ENCODE results near the gene OSBPL10.

The OSBPL10 gene

GRCh38 chr3:31971607-31972006 is 9.5 kb downstream of the OSBPL10 start:
- DNase-seq (ENCODE audit: extremely low read depth, low read depth) = no peak

GRCh38 chr3:31968927-31969418 is 12.1 kb downstream of the OSBPL10 start:
- no peak for TF ChIP-seq CTCF (IDR thresholded peaks at IDR 0.05; ENCODE audit: low read depth, low read length, missing control alignments)
- peak; percentile 89 for DNase-seq (ENCODE audit: extremely low read depth, low read depth)
- no peak overlapping the region for H3K4me3 ChIP-seq (replicated peaks; ENCODE audit: low read depth, low read length)

More at GRCh38 chr3:31971607-31972006, 9.5 kb downstream of the OSBPL10 start:
- TF ChIP-seq CTCF (IDR thresholded peaks at IDR 0.05; ENCODE audit: low read depth, low read length, missing control alignments) = no peak
- no peak overlapping the region for H3K4me3 ChIP-seq (replicated peaks; ENCODE audit: low read depth, low read length)

GRCh38 chr3:31968369-31968926 is 12.6 kb downstream of the OSBPL10 start:
- DNase-seq (ENCODE audit: extremely low read depth, low read depth) = peak; percentile 39
- TF ChIP-seq CTCF (IDR thresholded peaks at IDR 0.05; ENCODE audit: low read depth, low read length, missing control alignments) = no peak
- H3K4me3 ChIP-seq (replicated peaks; ENCODE audit: low read depth, low read length) = no peak overlapping the region

- DNase-seq (ENCODE audit: extremely low read depth, low read depth) = no peak
- no peak for TF ChIP-seq CTCF (IDR thresholded peaks at IDR 0.05; ENCODE audit: low read depth, low read length, missing control alignments)
- H3K4me3 ChIP-seq (replicated peaks; ENCODE audit: low read depth, low read length) = no peak overlapping the region
Measured at GRCh38 chr3:31967592-31967991, 13.5 kb downstream of the OSBPL10 start.

- no peak for TF ChIP-seq CTCF (IDR thresholded peaks at IDR 0.05; ENCODE audit: low read depth, low read length, missing control alignments)
- DNase-seq (ENCODE audit: extremely low read depth, low read depth) = no peak
- H3K4me3 ChIP-seq (replicated peaks; ENCODE audit: low read depth, low read length) = no peak overlapping the region
Measured at GRCh38 chr3:31966978-31967591, 14.0 kb downstream of the OSBPL10 start.

GRCh38 chr3:31962801-31963205 is 18.3 kb downstream of the OSBPL10 start:
- no peak for DNase-seq (ENCODE audit: extremely low read depth, low read depth)
- no peak overlapping the region for H3K4me3 ChIP-seq (replicated peaks; ENCODE audit: low read depth, low read length)
- TF ChIP-seq CTCF (IDR thresholded peaks at IDR 0.05; ENCODE audit: low read depth, low read length, missing control alignments) = no peak

Data from HFF-Myc (cell line).